Activated CD4-positive, alpha-beta T cell treated with anti-CD3 and anti-CD28 coated beads, Interleukin-2, amount 50 U/mL, for 48 hours (primary cell): ENCODE data around the gene ANO9.
A peak's percentile ranks its signal among the peaks of the same experiment; 100 is the strongest.
"Not testable (repeated sequence)": the region's sequence is repeated elsewhere in the genome, so short reads cannot be mapped to it uniquely, and the experiment has no call there.

Source experiments
- DNase-seq, 2 experiments: peaks; one replicate each; pipeline ENCODE4 v3.0.0-alpha.2; 2020

The ANO9 gene

DNA sequence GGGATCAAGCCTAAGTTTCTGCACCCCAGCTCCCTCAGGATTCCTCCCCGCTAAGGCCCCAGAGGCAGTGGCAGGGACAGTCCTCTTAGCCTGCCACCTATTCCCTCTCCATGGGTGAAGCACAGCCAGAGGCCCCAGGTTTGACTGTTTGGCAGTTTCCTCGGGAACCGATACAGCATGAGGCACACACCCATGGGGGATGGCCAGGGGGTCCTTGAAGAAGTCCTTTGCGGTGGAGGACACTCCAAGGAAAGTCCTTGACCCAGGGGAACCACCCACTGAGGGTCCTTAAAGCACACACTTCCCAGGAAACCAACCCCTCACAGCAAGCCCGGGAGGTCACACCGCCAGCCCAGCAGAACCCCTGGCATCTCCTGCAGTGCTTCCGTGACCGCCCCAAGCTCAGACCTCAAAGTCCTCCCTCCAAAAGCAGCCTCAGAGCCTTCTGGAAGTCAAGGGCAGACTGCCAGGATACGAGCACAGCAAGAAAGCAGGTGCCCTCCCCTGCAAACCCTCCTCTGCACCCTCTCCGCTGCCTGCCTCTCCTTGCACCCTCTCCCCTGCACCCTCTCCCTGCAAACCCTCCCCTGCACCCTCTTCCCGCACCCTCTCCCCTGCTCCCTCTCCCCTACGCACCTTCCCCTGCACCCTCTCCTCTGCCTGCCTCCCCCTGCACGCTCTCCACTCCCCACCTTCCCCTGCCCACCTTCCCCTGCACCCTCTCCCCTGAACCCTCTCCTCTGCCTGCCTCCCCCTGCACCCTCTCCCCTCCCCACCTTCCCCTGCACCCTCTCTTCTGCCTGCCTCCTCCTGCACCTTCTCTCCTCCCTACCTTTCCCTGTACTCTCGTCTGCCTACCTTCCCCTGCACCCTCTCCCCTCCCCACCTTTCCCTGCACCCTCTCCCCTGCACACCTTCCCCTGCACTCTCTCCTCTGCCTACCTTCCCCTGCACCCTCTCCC is 28.4 kb downstream of the ANO9 start:
- no peak for DNase-seq

DNA sequence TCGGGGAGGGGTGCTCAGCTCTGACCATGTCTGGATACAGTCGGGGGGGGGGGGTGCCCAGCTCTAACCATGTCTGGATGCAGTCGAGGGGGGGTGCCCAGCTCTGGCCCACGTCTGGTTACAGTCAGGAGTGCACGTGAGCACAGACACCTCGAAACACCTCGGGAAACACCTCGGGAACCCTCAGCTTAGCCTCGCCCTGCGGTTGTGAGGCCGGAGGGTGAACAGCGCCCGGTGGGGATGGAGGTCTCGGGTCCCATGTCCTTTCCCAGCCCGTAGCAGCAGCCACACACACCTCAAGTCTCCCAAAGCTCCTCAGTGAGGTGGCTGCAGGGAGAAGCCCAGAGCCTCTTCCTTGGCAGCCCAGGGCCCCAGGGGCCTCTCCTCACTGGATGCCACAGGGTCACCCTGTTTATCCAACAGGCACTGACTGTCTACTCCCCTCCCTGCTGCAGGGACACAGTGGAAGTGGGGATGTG is 29.1 kb downstream of the ANO9 start:
- DNase-seq, result no peak

DNA sequence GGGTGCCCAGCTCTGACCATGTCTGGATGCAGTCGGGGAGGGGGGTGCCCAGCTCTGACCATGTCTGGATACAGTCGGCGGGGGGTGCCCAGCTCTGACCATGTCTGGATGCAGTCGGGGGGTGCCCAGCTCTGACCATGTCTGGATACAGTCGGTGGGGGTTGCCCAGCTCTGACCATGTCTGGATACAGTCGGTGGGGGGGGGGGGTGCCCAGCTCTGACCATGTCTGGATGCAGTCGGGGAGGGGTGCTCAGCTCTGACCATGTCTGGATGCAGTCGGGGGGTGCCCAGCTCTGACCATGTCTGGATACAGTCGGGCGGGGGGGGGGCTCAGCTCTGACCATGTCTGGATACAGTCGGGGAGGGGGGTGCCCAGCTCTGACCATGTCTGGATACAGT is 30.3 kb downstream of the ANO9 start:
- DNase-seq, result not testable (repeated sequence)

DNA sequence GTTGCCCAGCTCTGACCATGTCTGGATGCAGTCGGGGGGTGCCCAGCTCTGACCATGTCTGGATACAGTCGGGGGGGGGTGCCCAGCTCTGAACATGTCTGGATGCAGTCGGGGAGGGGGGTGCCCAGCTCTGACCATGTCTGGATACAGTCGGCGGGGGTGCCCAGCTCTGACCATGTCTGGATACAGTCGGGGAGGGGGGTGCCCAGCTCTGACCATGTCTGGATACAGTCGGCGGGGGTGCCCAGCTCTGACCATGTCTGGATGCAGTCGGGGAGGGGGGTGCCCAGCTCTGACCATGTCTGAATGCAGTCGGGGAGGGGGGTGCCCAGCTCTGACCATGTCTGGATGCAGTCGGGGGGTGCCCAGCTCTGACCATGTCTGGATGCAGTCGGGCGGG is 31.1 kb downstream of the ANO9 start:
- not testable (repeated sequence) for DNase-seq

DNA sequence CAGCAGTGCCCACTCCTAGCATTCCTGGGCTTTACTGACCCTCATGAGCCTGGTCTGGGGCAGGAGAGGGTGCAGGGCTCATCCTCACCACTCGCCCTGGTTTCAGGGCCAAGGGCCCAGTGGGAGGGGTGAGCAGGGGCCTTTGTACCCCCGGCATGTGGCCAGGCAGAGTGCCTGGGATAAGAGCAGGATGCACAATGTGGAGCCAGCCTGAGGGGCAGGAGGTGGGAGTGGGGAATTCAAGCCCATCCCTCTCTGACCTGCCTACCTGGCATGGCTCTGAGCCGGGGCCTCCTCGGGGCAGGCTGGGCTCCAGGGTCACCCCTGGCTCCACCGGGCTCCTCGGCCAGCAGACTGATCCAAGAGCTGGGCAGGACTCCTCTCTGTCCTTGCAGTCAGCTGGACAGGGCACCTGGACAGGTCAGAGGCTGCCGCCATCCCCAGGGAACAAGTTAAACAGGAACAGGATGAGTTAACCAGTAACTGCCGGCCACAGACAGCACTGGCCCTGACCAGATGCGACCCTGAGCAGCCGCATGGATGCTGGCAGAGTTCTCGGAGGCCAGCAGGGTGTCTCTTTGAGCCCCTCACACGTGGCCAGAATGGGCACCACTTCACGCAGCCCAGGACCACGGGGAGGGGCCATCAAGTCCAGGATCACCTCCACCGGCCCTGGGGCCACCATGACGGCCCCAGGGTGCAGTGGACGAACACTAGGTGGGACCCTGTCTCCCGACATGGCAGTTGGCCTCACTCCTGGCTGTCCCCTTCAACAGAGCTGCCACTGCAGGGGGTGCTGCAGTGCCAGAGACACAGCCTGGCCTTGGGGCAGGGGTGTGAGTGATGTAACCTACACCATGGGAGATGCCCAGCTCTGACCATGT is 32.0 kb downstream of the ANO9 start:
- DNase-seq, result no peak

DNA sequence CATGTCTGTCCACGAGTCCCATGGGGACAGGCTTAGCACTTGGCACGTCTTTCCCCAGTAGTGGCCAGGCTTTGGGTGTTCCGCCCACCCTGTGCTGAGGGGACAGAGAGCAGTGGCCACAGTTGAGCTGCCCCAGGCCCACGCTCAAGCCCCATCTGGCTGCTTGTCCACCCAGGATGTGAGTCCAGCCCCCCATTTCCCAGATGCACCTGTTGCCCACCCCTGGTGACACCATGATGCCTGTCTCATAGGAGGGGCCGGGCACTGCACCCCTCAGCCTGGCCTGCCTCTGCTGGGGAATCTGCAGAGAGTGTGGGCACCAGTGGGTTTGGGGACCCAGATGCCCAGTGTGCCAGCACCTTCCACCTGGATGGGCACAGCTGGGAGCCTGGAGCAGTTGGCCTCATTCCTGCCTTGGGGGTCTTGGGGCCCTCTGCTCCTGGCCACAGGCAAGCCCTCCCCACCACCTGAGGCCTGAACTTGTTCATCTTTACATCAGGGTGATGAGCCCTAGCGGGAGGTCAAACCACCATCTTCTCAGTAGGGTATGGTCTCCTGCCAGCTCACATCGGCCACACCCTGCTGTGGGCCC is 32.7 kb downstream of the ANO9 start:
- DNase-seq, result no peak

DNA sequence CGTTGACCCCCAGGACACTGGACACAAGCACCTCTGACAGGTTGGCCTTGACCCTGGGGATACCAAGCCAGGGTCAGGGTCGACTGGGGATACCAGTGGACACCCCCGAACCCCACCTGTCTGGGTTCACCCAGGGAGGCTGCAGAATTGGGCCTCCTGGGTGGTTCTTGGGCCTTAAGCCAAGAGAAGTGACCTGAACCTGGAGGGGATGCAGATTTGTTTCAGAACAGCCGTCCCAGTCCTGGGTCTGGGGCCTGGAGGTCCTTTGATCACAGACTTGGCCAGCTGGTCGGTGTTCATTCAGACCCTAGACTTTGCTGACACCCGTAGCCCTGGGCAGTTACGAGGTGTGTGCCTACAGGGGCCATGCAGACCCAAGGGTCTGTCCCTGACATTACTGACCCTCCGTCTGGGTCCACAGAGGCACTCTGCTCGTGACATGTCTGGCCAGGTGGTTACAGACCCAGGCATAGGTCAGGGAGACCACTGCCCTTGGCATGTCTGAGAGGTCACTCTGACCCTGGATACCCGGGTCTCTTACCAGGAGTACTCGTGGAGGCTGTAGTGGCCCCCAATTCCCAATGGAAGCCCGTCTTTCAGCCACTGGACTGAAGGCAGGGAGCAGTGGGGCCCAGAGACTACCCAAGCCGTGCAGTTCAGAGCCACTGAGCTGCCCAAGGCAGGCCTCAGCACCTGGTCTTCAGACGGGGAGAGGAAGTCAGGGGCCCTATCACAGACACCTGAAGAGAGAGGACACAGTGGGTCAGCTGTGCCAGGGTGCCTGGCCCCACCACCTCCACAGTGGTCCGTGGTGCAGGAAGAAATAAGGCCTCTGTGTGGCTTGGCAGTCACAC is 33.4 kb downstream of the ANO9 start:
- DNase-seq, result no peak

DNA sequence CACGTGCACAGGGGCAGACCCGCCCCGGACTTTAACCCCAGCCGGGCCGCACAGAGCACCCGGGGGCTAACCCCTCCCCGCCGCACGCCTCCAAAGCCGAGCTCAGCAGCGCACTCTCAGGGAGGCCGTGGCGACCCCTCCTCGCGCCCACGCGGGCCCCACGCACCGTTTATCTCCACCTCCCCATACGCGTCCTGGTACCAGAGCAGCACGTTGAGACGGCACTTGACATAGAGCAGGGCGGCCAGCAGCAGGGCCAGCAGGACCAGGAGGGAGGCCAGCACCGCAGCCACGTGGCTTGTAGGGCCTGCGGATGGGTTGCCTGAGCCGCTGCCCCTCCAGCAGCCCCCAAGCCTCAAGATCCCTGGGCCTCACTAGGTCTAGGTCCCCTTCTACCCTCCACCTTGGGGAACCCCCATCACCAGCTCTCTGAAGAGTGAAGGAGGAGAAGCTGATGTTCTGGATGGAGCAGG is 34.1 kb downstream of the ANO9 start:
- no peak for DNase-seq

DNA sequence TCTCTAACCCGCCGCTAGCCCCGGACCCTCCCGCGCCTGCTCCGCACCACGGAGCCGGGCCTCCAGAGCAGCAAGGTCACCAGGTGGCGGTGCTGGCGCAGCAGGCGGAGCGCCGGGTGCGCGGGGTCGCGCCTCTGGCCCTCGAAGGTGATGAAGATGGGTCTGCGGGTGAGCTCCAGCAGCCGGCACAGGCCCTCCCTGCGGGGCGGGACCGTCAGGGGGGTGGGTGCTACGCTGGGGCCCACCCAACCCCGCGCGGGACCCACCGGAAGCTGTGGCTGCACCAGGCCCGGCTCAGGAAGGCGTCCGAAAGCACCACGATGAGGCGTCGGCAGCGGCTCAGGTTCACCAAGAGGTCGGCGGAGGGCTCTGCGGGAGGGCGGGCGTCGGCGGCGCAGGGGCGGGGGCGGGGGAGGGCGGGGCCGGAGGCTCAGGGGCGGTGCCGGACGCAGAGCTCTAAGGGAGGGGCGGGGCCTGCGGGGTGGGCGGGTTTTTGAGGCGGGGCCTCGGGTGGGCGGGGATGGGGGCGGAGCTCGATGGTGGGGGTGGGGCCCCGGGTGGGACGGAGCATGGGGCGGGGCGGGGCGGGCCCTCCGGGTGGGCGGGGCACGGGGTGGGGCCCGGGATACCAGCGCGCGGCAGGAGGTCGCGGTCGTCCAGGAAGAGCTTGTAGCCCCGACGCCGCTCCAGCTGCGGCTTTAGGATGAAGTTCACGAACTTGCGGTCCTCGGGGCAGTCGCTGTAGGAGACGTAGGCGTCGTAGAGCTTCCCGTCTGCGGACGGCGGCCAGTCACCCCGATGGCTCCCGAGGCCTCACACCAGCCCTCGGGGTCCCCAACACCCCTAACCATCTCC is 34.8 kb downstream of the ANO9 start:
- peak; percentile 85 to 88 for DNase-seq

DNA sequence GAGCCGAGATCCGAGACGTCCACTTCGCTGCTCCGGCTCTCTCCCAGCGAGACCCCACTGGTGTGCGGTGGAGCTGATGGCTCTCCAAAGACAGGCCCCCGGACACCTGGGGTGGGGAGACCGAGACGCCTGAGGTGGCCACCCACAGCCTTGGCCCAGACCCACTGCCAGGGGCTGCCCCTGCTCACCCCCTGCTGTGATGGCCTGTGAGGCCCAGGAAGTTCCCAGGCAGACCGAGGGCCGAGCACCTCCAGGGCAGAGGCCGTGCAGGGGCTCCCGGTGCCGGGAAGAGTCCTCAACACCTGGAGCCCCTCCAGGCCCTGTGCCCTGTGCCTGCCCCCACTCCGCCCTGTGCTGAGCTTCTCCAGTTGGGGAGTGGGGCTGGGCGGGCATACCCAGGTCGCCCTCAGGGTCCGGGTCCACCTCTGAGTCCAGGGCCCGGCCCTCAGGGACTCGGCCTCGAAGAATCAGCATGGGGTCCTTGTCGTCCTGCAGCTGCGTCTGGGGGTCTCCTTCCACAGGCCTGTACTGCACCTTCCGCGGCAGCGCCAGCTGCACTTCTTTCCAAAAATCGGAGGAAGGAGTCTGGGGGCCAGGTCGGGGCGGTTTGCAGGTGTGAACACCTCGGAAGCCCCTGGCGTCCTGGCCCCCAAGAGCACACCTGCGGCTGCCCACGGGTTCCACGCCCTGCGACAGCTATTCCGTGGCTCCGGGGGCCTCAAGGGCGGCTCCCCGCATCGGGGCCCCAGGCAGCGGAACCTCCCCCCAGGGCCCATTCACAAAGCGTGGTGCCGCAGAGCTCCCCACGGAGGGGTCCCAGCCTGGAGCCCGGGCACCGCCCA is 35.6 kb downstream of the ANO9 start:
- DNase-seq, result no peak

DNA sequence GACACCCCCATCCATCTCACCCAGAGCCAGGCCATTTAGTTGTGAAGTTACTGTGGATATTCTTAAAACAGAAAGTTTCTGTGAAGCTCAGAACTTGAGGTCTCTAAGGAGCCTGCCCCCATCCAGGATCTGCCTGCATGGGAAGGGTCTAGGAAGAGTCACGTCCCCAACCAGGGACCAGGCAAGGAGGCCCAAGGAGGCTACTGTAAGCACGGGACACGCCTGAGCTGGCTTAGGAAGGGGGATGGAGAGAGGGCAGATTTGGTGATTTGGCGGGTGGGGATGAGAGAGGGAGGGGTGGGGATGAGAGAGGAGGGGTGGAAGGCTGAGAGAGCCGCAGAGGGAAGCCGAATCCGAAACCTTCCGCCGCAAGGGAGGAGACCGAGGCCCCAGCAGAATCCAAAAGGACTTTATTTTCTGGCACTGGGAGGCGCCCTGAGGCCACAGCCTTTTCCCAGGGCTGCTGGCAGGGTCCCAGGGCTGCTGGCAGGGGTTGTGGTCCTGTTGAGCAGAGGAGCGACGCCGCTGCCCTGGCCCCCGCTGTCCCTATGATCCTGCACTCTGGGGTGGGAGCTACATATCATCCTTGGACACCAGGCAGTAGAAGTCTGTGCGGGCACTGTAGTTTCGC is 36.4 kb downstream of the ANO9 start:
- DNase-seq, result no peak

DNA sequence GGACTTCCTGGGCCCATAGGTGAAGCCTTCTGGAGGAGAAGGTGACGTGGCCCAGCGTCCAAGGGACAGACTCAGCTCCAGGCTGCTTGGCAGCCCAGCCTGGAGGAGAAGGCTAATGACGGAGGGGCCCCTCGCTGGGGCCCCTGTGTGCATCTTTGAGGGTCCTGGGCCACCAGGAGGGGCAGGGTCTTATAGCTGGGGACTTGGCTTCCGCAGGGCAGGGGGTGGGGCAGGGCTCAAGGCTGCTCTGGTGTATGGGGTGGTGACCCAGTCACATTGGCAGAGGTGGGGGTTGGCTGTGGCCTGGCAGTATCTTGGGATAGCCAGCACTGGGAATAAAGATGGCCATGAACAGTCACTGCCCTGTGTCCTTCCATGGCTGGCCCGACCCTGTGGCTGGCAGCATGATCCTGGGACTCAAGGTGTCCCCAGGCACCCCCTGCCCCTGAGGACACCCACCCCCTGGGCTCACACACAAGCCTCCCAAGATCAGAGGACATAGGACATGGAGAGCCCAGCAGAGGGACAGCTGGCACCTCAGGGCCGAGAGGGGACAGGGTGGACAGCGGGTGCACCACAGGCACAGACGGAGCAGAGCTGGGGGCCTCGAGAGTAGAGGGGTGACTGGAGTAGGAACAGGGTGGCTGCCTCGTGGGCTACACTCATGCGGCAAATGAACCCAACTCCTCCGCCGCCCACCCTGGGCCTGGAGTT is 37.1 kb downstream of the ANO9 start:
- no peak for DNase-seq

DNA sequence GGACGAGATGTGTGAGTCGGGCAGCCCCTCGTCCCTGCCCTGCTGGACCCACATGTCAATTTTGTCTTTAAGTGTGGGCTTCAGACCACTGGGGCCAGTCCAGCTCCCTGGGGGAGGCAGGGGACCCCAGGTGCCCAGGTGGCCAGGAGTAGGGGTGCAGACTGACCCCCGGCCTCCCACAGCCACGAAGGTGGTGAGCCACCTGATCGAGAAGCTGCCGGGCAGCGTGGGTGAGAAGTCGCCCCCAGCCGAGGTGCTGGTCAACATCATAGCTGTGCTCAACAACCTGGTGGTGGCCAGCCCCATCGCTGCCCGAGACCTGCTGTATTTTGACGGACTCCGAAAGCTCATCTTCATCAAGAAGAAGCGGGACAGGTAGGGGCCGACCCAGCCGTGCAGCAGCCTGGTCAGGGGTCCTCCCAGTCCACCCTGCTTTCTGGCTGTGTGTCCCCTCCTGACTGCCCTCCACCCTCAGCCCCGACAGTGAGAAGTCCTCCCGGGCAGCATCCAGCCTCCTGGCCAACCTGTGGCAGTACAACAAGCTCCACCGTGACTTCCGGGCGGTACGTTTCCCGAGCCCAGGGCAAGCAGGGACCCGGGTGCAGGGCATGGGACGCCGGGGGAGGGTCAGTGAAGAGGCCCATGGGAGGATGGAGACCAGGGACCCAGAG is 37.9 kb downstream of the ANO9 start:
- DNase-seq, result no peak

DNA sequence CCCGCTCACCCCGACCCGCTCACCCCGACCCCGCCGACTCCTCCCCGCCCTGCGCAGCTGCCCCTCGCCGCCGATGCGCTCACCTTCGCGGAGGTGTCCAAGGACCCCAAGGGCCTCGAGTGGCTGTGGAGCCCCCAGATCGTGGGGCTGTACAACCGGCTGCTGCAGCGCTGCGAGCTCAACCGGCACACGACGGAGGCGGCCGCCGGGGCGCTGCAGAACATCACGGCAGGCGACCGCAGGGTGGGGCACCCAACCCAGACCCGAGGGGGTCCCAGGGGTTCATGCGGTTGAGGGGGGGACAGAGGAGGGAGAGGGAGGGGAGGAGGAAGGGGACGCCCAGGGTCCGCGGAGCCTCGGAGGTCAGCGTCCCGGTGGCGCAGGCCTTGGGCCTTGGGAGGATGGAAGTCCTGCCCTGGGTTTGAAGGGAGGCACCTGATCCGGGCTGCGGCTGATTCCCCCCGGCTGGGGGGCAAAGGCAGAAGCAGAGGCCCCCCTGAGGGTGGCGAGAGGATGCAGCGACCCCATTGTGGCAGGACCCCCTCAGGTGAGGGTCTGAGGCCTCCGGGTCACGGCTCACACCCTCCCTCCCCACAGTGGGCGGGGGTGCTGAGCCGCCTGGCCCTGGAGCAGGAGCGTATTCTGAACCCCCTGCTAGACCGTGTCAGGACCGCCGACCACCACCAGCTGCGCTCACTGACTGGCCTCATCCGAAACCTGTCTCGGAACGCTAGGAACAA is 38.6 kb downstream of the ANO9 start:
- no peak for DNase-seq

DNA sequence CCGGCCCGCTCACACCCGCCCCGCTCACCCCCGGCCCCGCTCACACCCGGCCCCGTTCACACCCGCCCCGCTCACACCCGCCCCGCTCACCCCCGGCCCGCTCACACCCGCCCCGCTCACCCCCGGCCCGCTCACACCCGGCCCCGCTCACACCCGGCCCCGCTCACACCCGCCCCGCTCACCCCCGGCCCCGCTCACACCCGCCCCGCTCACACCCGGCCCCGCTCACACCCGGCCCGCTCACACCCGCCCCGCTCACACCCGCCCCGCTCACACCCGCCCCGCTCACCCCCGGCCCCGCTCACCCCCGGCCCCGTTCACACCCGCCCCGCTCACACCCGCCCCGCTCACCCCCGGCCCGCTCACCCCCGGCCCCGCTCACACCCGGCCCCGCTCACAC is 40.6 kb downstream of the ANO9 start:
- DNase-seq, result not testable (repeated sequence)

DNA sequence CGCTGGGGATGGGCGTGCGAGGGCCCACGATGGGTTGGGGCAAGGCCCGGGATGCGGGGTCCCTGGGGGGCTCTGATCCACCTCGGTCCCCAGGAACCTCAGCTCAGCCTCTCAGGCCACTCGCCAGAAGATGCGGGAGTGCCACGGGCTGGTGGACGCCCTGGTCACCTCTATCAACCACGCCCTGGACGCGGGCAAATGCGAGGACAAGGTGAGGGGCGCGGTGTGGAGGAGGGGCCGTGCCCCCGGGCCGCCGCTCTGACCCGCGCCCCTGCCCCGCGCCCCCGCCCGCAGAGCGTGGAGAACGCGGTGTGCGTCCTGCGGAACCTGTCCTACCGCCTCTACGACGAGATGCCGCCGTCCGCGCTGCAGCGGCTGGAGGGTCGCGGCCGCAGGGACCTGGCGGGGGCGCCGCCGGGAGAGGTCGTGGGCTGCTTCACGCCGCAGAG is 41.5 kb downstream of the ANO9 start:
- no peak for DNase-seq

DNA sequence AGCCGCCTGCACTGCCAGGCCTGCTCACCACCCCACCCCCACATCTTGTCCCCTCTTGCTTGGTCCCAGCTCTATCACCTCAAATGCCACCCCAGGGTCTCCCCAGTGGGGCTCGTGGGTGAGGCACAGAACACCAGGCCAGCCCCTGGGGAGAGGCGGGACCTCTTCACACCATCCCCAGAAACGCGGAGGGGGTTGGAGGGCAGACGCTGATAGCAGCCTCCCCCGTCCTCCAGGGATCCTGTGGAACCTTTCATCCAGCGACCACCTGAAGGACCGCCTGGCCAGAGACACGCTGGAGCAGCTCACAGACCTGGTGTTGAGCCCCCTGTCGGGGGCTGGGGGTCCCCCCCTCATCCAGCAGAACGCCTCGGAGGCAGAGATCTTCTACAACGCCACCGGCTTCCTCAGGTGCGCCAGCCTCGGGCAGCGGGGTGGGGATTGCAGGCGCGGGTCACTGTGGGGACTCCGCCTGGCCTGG is 42.0 kb downstream of the ANO9 start:
- DNase-seq, result no peak
